Kidney (tissue), 14 donors: ENCODE data around the gene CTSD. TPM values are rescaled to one million over a fixed set of nuclear protein-coding genes. Genes with fewer than 3 reads are reported as not detected.

ENCODE experiments used
- DNase-seq, 5 donors: peaks; one replicate each; pipeline ENCODE4 v3.0.0-alpha.2; 2013 to 2020
- FAIRE-seq: peaks from 2 replicates; lab custom pipeline; 2012; peaks lifted over from hg19 to GRCh38; lab: Jason Lieb, UNC
- H3K27ac ChIP-seq, 2 donors: one replicate each; pipeline ENCODE4 v1.7.0; 2013; ENCODE audit warnings: low read depth in 2 of 2, low read length in 2 of 2, inconsistent platforms in 1 of 2
- H3K27me3 ChIP-seq: one replicate; pipeline ENCODE4 v1.7.1; 2013; ENCODE audit warnings: low read length, inconsistent platforms; ENCODE audit not compliant: control insufficient read depth, insufficient read depth
- H3K36me3 ChIP-seq, 3 donors: one replicate each; pipeline versions ENCODE4 v1.7.0 to v1.7.1; 2013; ENCODE audit warnings: low read length in 3 of 3, control low read depth in 1 of 3, inconsistent platforms in 1 of 3; ENCODE audit not compliant: insufficient read depth in 3 of 3, control insufficient read depth in 2 of 3
- H3K4me1 ChIP-seq, 3 donors: one replicate each; pipeline versions ENCODE4 v1.7.0 to v1.7.1; 2013; ENCODE audit warnings: low read length in 3 of 3, inconsistent platforms in 1 of 3, low read depth in 1 of 3; ENCODE audit not compliant: control insufficient read depth in 2 of 3, insufficient read depth in 2 of 3
- H3K4me3 ChIP-seq, 3 donors: one replicate each; pipeline versions ENCODE4 v1.7.0 to v1.8.1; 2013; ENCODE audit warnings: low read length in 3 of 3, control low read depth in 1 of 3, inconsistent platforms in 1 of 3
- H3K9ac ChIP-seq, 3 donors: one replicate each; pipeline versions ENCODE4 v1.7.0 to v1.7.1; 2013; ENCODE audit warnings: low read length in 3 of 3, control low read depth in 1 of 3, inconsistent platforms in 1 of 3
- H3K9me3 ChIP-seq, 3 donors: one replicate each; pipeline versions ENCODE4 v1.7.0 to v1.7.1; 2013; ENCODE audit warnings: low read length in 3 of 3, control low read depth in 1 of 3, inconsistent platforms in 1 of 3; ENCODE audit not compliant: control insufficient read depth in 2 of 3, insufficient read depth in 1 of 3
- intact Hi-C: fragments of 100-400 bp; cut with DNase I; formaldehyde crosslinking; loops from one replicate; pipeline ENCODE4 v1.11.1; 2022
- polyA plus RNA-seq: library from polyadenylated mRNA; stranded (reverse); fragments of 350-450 nt; fragmentation: Illumina TruSeq; extraction: RNeasy Lipid Tissue Mini Kit (QIAGEN cat#74804); gene quantifications from one replicate; pipeline ENCODE4 v1.2.3, GENCODE V29; 2014; ENCODE audit warnings: low read depth, low replicate concordance; ENCODE audit not compliant: insufficient read depth
- total RNA-seq: library from RNA; stranded (reverse); fragmentation: NEBNext Ultra II Directional; extraction: Animal tissue kit (Norgen Biotek cat#: 25700); gene quantifications from one replicate; pipeline ENCODE4 v1.2.1, GENCODE V29; 2021
- TF ChIP-seq, protein P1 (sequence below): IDR thresholded peaks from 3 replicates; pipeline ENCODE4 v1.5.1; 2012; ENCODE audit warnings: mild to moderate bottlenecking, moderate library complexity, borderline replicate concordance; ENCODE audit not compliant: insufficient read depth; ENCODE audit errors: extremely low read depth
- donor health status: control.
- donor health status: control.
- donor health status: control.
- donor health status: control.
- donor health status: control.
- donor health status: DM: yes; HTN: yes; CAD: no.
- donor health status: Normal renal cell carcinoma (clear cell type).

The CTSD gene
- total and polyA plus RNA-seq, 2 donors from 2014 or later: 2,183 to 2,764 TPM

DNA sequence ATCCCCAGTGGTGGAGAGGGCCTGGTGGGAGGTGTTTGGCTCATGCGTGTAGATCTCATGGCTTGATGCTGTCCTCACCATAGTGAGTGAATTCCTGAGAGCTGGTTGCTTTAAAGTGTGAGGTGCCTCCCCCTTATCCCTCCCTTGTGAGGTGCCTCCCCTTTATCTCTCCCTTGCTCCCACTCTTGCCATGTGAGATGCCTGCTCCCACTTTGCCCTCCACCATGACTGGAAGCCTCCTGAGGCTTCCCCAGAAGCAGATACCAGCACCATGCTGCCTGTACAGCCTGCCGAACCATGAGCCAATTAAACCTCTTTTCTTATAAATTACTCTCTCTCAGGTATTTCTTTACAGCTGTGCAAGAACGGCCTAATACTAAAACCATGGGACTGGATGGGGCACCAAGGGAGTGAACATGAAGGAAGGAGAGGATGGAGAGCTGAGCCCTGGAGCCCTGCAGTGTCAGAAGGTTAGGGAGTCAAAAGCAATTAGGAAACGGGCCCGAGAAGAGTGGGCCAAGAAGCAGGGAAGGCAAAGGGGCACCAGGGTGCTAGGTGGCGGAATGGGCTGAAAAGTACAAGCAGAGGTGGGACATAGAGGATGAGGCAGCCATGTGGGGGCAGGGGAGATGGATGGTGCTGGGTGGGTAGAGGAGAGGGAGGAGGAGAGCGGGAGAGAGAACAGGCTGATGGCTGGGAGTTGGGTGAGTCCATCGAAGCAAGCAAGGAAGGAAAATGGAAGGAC is 22.8 kb downstream of the CTSD start:
- DNase-seq (peak in 1 of 5 donors; percentile 18), FAIRE-seq (no peak)
- TF ChIP-seq, protein P1, sequence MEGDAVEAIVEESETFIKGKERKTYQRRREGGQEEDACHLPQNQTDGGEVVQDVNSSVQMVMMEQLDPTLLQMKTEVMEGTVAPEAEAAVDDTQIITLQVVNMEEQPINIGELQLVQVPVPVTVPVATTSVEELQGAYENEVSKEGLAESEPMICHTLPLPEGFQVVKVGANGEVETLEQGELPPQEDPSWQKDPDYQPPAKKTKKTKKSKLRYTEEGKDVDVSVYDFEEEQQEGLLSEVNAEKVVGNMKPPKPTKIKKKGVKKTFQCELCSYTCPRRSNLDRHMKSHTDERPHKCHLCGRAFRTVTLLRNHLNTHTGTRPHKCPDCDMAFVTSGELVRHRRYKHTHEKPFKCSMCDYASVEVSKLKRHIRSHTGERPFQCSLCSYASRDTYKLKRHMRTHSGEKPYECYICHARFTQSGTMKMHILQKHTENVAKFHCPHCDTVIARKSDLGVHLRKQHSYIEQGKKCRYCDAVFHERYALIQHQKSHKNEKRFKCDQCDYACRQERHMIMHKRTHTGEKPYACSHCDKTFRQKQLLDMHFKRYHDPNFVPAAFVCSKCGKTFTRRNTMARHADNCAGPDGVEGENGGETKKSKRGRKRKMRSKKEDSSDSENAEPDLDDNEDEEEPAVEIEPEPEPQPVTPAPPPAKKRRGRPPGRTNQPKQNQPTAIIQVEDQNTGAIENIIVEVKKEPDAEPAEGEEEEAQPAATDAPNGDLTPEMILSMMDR: no peak
- Histone ChIP-seq H3K36me3 (peaks cover 0 to 2% (median 0%) of the 10 kb centered on the region in 3 donors), H3K27me3 (no peaks in the 10 kb centered on the region), H3K9ac (no peak overlapping the region), H3K4me1 (peaks cover 0 to 16% (median 4%) of the 10 kb centered on the region in 3 donors), H3K9me3 (peaks cover 3 to 8% (median 5%) of the 10 kb centered on the region in 3 donors), H3K27ac (no peak overlapping the region), H3K4me3 (no peak overlapping the region)
- intact Hi-C loops: no loop called here

DNA sequence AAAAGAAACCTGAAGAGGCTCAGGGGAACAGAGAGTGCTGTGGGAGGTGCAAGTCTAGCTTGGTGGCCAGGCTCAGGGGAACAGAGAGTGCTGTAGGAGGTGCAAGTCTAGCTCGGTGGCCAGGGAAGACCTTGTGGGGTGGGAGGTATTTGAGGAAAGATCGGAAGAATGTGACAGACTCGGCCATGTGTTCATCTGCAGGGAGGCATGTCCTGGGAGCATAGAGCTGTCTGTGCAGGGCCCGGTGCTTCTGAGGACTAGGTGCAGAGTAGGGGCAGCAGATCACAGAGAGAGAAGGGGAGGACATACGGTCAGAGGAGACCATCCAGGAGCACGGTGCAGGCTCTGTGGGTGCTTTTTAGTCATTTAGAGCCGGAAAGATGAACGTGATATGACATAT is 24.2 kb downstream of the CTSD start:
- no peak for FAIRE-seq
- no peaks in the 10 kb centered on the region for H3K27me3 ChIP-seq
- TF ChIP-seq, protein P1: no peak

DNA sequence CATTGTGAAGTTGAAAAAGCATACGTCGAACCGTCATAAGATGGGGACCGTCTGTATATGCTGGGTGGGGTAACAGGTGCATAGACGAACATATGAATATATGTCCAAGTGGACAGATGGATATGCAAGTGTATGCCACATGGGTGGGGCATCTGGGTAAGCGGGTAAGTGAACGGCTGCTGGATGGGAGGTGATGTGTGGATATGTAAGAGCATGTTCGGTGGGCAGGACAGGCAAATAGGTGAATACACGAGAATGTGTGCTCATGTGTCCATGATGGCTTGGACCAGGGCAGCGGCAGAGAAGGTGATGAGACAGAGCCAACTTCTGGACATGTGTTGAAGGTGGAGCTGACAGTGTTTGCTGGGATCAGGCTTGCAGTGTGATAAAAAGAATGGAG is 25.3 kb downstream of the CTSD start:
- FAIRE-seq (no peak), DNase-seq (peak in 1 of 5 donors; percentile 13)
- no peaks in the 10 kb centered on the region for H3K4me1 ChIP-seq
- peaks cover 2 to 8% (median 5%) of the 10 kb centered on the region in 3 donors for H3K9me3 ChIP-seq
- H3K4me3 ChIP-seq: no peak overlapping the region
- no peaks in the 10 kb centered on the region for H3K36me3 ChIP-seq
- intact Hi-C loops: no loop called here
- no peak overlapping the region for H3K9ac ChIP-seq
- H3K27me3 ChIP-seq: no peaks in the 10 kb centered on the region
- no peak overlapping the region for H3K27ac ChIP-seq
- TF ChIP-seq, protein P1: no peak

More for the DNA sequence above, 24.2 kb downstream of the CTSD start:
- peaks cover 0 to 2% (median 2%) of the 10 kb centered on the region in 3 donors for H3K4me1 ChIP-seq
- intact Hi-C loops: no loop called here
- no peaks in the 10 kb centered on the region for H3K36me3 ChIP-seq
- no peak overlapping the region for H3K27ac ChIP-seq
- no peak overlapping the region for H3K9ac ChIP-seq
- H3K4me3 ChIP-seq: no peak overlapping the region
- peaks cover 2 to 8% (median 5%) of the 10 kb centered on the region in 3 donors for H3K9me3 ChIP-seq
- peak in 1 of 5 donors; percentile 11 for DNase-seq
